GM06990 (cell line): ENCODE measurements around the gene NOTCH4.
A peak's percentile ranks its signal among the peaks of the same experiment; 100 is the strongest.

Experiments
- DNase-seq: peaks from one replicate; pipeline ENCODE4 v3.0.0-alpha.2; 2011; ENCODE audit not compliant: insufficient read length; ENCODE audit errors: extremely low read depth
- H3K27me3 ChIP-seq: replicated peaks from 2 replicates; pipeline ENCODE4 v1.6.0; 2011; ENCODE audit warnings: low read length; ENCODE audit not compliant: control insufficient read depth, insufficient read depth
- H3K36me3 ChIP-seq: 2 replicates; pipeline ENCODE4 v1.5.1; 2011; ENCODE audit warnings: low read length; ENCODE audit not compliant: control insufficient read depth, insufficient read depth
- H3K4me3 ChIP-seq: replicated peaks from 2 replicates; pipeline ENCODE4 v1.5.1; 2011; ENCODE audit warnings: low read depth, mild to moderate bottlenecking, control low read depth, low read length
- CTCF ChIP-seq: IDR thresholded peaks from 2 replicates; pipeline ENCODE4 v1.5.1; 2011; ENCODE audit warnings: low read length, control low read depth, mild to moderate bottlenecking, inconsistent platforms; ENCODE audit not compliant: insufficient read depth, poor library complexity, severe bottlenecking

The NOTCH4 gene

GRCh38 chr6:32149092-32149755 is 74.6 kb downstream of the NOTCH4 start:
- TF ChIP-seq CTCF, result no peak
- H3K27me3 ChIP-seq, result peaks cover 1% of the 10 kb centered on the region
- no peak for DNase-seq
- no peaks in the 10 kb centered on the region for H3K36me3 ChIP-seq
- H3K4me3 ChIP-seq, result no peak overlapping the region

- Histone ChIP-seq H3K4me3 (no peak overlapping the region), H3K36me3 (no peaks in the 10 kb centered on the region), H3K27me3 (peaks cover 1% of the 10 kb centered on the region)
- DNase-seq, result no peak
- TF ChIP-seq CTCF, result peak; percentile 6
Measured at GRCh38 chr6:32148289-32149091, 75.4 kb downstream of the NOTCH4 start.

GRCh38 chr6:32147401-32148132 is 76.3 kb downstream of the NOTCH4 start:
- Histone ChIP-seq H3K4me3 (no peak overlapping the region), H3K27me3 (peaks cover 1% of the 10 kb centered on the region), H3K36me3 (no peaks in the 10 kb centered on the region)
- no peak for DNase-seq
- no peak for TF ChIP-seq CTCF

GRCh38 chr6:32146687-32147086 is 77.2 kb downstream of the NOTCH4 start:
- TF ChIP-seq CTCF, result no peak
- DNase-seq, result no peak
- Histone ChIP-seq H3K36me3 (no peaks in the 10 kb centered on the region), H3K4me3 (no peak overlapping the region), H3K27me3 (peaks cover 1% of the 10 kb centered on the region)

- no peak overlapping the region for H3K4me3 ChIP-seq
- H3K36me3 ChIP-seq, result no peaks in the 10 kb centered on the region
- no peak for DNase-seq
- peaks cover 1% of the 10 kb centered on the region for H3K27me3 ChIP-seq
- no peak for TF ChIP-seq CTCF
Measured at GRCh38 chr6:32146287-32146686, 77.6 kb downstream of the NOTCH4 start.
